GM04504 (cell line): ENCODE measurements around the gene DTX3L.
A peak's percentile ranks its signal among the peaks of the same experiment; 100 is the strongest.
"Not testable (repeated sequence)": the region's sequence is repeated elsewhere in the genome, so short reads cannot be mapped to it uniquely, and the experiment has no call there.

Experiments used
- DNase-seq: peaks from one replicate; pipeline ENCODE4 v3.0.0-alpha.2; 2012; ENCODE audit warnings: low read depth

DTX3L gene

DNA sequence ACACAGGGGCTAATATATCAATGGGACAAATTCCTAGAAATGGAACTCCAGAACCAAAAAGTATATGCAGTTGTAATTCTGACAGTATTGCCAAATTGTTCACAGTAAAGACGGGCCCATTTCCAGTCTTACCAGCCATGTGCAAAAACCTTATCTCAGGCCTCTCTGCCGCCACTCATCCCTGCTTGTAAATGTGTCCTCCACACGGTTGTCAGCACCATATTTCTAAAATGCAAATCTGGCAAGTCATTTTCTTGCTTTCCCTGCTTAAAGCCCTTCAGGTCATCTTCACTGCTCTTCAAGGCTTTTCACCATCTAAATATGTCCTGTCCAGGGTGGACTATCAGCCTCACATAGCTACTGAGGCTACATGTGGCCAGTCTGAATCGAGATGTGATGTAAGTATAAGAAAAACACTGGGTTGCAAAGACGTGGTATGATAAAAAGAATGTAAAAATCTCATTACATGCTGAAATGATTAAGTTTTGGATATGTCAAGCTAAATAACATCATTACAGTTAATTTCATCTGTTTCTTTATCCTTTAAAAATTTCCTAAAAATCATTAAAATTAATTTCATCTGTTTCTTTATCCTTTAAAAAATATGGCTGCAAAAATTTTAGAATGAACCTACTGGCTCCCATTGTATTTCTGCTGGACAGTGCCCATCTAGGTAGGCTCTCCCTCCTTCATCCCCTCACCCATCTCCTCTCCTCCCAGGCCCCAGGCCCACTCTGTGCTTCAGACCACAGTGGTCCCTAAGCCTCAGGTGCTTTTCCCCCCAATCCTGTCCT, 1.0 kb upstream of the DTX3L start:
- no peak for DNase-seq

- DNase-seq = no peak
Measured at GRCh38 chr3:122563717-122564025, 467 bp upstream of the DTX3L start.

- DNase-seq = not testable (repeated sequence)
Measured at GRCh38 chr3:122568131-122568530, 4.0 kb downstream of the DTX3L start.

DNA sequence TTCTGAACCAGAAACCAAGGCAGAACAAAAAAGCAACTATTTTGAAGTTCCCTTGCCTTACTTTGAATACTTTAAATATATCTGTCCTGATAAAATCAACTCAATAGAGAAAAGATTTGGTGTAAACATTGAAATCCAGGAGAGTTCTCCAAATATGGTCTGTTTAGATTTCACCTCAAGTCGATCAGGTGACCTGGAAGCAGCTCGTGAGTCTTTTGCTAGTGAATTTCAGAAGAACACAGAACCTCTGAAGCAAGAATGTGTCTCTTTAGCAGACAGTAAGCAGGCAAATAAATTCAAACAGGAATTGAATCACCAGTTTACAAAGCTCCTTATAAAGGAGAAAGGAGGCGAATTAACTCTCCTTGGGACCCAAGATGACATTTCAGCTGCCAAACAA, 4.6 kb downstream of the DTX3L start:
- no peak for DNase-seq

DNA sequence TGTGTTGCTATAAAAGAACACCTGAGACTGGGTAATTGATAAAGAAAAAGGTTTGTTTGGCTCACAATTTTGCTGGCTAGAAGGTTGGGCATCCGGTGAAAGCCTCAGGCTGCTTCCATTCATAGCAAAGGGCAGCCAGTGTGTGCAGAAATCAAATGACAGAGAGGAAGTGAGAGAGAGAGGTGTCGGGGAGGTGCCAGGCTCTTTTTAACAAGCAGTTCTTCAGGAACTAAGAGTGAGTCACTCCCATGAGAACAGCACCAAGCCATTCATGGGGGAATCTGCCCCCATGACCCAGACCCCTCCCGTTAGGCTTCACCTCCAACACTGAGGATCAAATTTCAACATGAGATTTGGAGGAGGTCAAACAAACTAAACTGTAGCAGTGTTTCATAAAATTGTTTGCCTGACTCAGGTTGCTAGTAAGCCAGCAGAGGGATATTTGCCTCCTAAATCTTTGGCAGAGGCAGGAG, 8.8 kb downstream of the DTX3L start:
- peak; percentile 11 for DNase-seq

GRCh38 chr3:122576174-122576940, 12.2 kb downstream of the DTX3L start:
- no peak for DNase-seq

DNA sequence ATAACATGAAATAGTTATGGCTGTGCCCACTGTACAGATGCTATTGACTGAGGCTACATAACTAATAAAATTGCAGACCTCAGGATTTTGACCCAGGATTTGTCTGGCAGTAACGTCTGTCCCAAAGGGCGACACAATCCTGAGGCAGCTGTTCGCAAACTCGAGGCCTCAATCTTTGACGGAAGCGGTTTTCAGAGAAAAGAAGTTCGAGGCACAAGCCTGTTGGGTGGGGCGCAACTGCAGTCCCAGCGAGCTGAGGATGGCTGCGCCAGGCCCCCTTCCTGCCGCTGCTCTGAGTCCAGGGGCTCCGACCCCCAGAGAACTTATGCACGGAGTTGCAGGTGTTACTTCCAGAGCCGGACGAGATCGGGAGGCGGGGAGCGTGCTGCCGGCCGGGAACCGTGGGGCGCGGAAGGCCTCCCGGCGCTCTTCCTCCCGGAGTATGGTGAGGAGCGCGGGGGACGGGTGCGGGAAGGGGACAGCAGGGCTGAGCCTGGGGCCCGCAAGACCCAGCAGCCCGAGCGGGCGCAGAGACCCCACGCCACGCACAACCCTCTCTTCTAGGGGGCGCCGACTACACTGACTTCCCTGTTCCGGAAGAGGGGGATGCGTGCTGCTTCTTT, 13.4 kb downstream of the DTX3L start, which contains the start of gene PARP15:
TSS of gene PARP15 (plus strand) at position 242 of the 623 bp plus-strand sequence. CDS start at position 260, 18 bp downstream.
- no peak for DNase-seq

GRCh38 chr3:122578069-122578740, 14.1 kb downstream of the DTX3L start:
- no peak for DNase-seq

GRCh38 chr3:122580470-122580869, 16.3 kb downstream of the DTX3L start:
- no peak for DNase-seq

GRCh38 chr3:122581622-122582021, 17.5 kb downstream of the DTX3L start:
- DNase-seq = no peak

GRCh38 chr3:122582390-122582789, 18.3 kb downstream of the DTX3L start:
- DNase-seq = no peak

GRCh38 chr3:122586098-122586497, 22.0 kb downstream of the DTX3L start:
- DNase-seq = no peak

DNA sequence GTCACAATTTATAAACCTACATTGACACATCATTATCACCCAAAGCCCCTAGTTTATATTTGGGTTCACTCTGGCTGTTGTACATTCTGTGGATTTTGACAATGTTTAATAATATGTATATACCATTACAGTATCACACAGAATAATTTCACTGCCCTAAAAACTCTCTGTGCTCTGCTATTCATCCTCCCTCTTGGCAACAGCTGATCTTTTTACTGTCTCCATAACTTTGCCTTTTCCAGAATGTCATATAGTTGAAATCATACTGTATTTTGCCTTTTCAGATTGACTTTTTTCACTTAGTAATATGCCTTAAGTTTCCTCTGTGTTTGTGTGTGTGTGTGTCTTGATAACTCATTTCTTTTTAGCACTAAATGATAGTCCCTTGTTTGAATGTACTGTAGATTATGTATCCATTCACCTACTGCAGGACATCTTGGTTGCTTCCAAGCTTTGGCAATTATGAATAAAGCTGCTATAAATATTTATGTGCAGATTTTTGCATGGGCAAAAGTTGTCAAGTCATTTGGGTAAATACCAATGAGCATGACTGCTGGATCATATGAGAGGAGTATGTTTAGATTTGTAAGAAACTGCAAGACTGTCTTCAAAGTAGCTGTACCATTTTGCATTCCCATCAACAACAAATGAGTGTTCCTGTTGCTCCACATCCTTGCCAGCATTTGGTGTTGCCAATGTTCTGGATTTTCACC, 22.8 kb downstream of the DTX3L start:
- DNase-seq = no peak

- DNase-seq = no peak
Measured at GRCh38 chr3:122587572-122587971, 23.4 kb downstream of the DTX3L start.

GRCh38 chr3:122589297-122589696, 25.2 kb downstream of the DTX3L start:
- DNase-seq = no peak

GRCh38 chr3:122590610-122591009, 26.5 kb downstream of the DTX3L start:
- no peak for DNase-seq

DNA sequence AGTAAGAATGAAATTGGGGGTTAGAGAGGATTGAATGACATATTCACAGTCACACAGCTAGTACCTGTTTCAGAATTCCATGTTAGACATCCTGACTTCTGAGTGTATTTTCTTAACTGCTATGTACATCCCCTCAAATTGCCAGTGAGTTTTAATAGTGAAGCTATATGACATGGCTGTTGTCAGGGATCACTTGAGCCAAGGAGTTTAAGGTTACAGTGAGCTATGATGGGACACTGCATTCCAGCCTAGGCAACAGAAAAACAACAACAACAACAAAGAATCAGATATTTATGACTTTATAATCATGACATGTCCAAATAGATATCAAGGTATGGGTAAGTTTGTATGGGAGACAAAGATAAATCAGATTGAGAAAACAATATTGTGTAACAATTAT, 29.9 kb downstream of the DTX3L start:
- DNase-seq = no peak

- DNase-seq = no peak
Measured at GRCh38 chr3:122598151-122598550, 34.0 kb downstream of the DTX3L start.

DNA sequence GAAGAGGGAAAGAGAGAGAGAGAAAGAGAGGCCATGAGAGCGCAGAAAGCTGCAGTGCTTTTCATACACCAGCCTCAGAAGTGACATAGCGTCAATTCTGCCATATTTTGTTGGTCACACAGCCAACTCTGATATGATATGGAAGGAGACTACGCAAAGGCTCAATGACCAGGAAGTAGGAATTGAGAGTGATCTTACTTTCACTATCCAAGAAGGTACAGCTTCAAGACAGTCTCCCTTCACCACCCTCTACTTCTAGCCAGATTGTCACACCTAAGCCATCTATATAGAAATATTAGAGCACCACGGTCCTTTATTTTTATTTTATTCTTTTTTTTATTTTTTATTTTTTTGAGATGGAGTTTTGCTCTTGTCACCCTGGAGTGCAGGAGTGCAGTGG, 34.4 kb downstream of the DTX3L start:
- no peak for DNase-seq

DNA sequence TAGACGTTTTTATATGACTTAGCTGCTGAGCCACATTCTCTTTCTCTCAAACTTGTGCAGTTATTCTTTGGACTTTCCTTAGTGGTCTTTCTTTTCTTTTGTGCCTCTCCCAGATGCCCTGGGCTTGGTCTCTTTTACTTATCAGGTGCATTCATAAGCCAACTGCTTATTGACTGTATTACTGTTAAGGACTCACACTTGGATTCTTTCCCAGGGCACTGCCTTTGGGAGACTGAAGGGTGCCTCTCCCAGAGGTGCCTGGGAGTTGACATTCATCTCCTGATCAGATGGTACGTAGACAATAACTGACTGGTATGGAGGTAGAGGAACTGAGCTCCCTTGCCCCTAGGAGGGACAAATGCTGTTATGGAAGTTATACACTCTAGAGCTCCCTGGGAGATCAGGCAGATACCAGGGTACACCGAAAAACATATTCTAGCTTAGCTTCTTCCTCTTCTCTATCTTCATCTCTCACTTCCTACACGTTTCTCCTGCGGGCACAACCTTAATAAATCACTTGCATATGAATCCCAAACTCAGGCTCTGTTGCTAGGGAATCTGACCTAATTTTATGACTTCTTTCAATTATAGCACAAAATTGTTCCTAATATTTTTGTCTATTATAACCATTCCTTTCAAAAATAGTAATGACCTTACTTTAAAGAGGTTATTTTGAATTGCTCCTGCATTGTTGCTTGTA, 38.0 kb downstream of the DTX3L start:
- DNase-seq = no peak

DNA sequence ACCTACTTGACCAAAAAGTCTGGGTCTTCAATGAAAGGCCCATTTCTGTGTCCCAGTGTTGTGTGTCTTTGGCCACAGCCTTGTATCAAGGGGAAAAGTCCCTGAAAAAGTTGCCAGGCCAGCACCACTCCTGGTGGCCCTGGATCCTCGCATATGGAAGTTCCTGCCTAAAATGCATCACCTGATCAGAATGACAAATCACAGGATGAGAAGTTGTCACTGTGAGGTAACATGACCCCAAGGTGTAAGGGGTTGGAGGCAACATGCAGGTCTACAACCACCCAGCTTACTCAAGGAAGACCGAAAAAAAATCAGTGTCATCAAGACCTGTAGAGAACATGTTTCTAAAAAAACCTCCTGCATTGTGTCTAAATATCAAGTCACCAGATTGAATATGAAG, 38.9 kb downstream of the DTX3L start:
- DNase-seq = no peak
